SU-DHL-6 (cell line): ENCODE results near the gene SLC1A3.

ENCODE experiments used
- EZH2phosphoT487 ChIP-seq: fragments of 200-600 bp; sonication (generic), shearing (Covaris generic); conservative IDR thresholded peaks from 2 replicates; pipeline ENCODE4 v1.6.1; 2018; ENCODE audit warnings: mild to moderate bottlenecking, antibody characterized with exemption, low read length, moderate library complexity, mixed read lengths
- TF ChIP-seq, protein P1 (sequence below): fragments of 200-600 bp; sonication (generic); IDR thresholded peaks from one replicate; pipeline ENCODE4 v1.5.1; 2017; ENCODE audit warnings: antibody characterized with exemption, mild to moderate bottlenecking, low read length, moderate library complexity; ENCODE audit not compliant: insufficient read depth, poor library complexity, severe bottlenecking

DNA sequence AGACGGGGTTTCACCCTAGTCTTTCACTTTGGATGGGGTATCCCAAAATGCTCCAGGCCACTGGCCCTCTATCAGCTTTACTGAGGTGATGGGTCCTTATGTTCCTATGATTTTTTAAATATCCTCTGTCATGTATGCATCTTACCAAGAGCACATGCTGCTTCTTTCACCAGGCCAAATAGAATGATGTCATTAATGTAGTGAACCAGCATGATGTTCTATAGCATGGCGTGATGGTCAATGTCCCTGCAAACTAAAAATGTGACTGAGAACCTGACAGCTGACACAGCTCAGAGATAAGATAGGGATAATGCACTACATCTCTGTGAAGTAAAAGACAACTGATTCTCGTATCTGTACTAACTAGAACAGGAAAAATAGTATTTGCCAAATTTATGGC lies 103.6 kb downstream of the SLC1A3 start:
- TF ChIP-seq, protein P1, sequence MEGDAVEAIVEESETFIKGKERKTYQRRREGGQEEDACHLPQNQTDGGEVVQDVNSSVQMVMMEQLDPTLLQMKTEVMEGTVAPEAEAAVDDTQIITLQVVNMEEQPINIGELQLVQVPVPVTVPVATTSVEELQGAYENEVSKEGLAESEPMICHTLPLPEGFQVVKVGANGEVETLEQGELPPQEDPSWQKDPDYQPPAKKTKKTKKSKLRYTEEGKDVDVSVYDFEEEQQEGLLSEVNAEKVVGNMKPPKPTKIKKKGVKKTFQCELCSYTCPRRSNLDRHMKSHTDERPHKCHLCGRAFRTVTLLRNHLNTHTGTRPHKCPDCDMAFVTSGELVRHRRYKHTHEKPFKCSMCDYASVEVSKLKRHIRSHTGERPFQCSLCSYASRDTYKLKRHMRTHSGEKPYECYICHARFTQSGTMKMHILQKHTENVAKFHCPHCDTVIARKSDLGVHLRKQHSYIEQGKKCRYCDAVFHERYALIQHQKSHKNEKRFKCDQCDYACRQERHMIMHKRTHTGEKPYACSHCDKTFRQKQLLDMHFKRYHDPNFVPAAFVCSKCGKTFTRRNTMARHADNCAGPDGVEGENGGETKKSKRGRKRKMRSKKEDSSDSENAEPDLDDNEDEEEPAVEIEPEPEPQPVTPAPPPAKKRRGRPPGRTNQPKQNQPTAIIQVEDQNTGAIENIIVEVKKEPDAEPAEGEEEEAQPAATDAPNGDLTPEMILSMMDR, result no peak
- TF ChIP-seq EZH2phosphoT487, result no peak
